A673 (cell line): ENCODE results near the gene SCAF1. TPM values are rescaled to one million over a fixed set of nuclear protein-coding genes. Genes with fewer than 3 reads are reported as not detected.

Experiments used
- BruUV-seq: library from RNA; stranded (reverse); fragments of 400-500 nt; replicated peaks from 2 replicates; lab custom pipeline; 2021; lab: Mats Ljungman, UMichigan
- CTCF ChIA-PET: fragments of 300-600 bp; sonication (Branson Sonifier 250); formaldehyde crosslinking; loops from one replicate; lab custom pipeline; 2022; ENCODE audit warnings: antibody characterized with exemption; lab: Charles Lee
- POLR2A ChIA-PET: fragments of 300-600 bp; sonication (Branson Sonifier 250); formaldehyde crosslinking; loops from one replicate; lab custom pipeline; 2022; ENCODE audit warnings: antibody characterized with exemption; ENCODE audit not compliant: low non-redundant PET; lab: Charles Lee
- DNase-seq: peaks from one replicate; pipeline ENCODE4 v3.0.0-alpha.2; 2015; ENCODE audit warnings: low spot score
- H3K27ac ChIP-seq: fragments of 200-600 bp; sonication (generic); 2 replicates; pipeline ENCODE4 v1.5.1; 2016; ENCODE audit warnings: mixed run types, low read depth, mild to moderate bottlenecking, mixed read lengths, antibody characterized with exemption, low read length; ENCODE audit not compliant: poor library complexity, severe bottlenecking
- H3K27me3 ChIP-seq: fragments of 200-600 bp; sonication (generic); replicated peaks from 2 replicates; pipeline ENCODE4 v1.6.1; 2017; ENCODE audit warnings: mixed run types, low read depth, mild to moderate bottlenecking, mixed read lengths, antibody characterized with exemption, low read length; ENCODE audit not compliant: insufficient read depth, poor library complexity
- H3K36me3 ChIP-seq: fragments of 200-600 bp; sonication (generic); 2 replicates; pipeline ENCODE4 v1.6.1; 2016; ENCODE audit warnings: mixed run types, mild to moderate bottlenecking, mixed read lengths, antibody characterized with exemption, low read length; ENCODE audit not compliant: insufficient read depth, poor library complexity, severe bottlenecking
- H3K4me1 ChIP-seq: fragments of 200-600 bp; sonication (generic); 2 replicates; pipeline ENCODE4 v1.6.1; 2017; ENCODE audit warnings: mixed run types, mild to moderate bottlenecking, mixed read lengths, antibody characterized with exemption, low read length; ENCODE audit not compliant: insufficient read depth, poor library complexity, severe bottlenecking
- H3K4me3 ChIP-seq: fragments of 200-600 bp; sonication (generic); 2 replicates; pipeline ENCODE4 v1.5.1; 2016; ENCODE audit warnings: low read depth, mixed run types, mild to moderate bottlenecking, mixed read lengths, low read length; ENCODE audit not compliant: poor library complexity, severe bottlenecking
- H3K9me3 ChIP-seq: fragments of 200-600 bp; sonication (generic); 2 replicates; pipeline ENCODE4 v1.6.1; 2016; ENCODE audit warnings: mixed run types, low read depth, mild to moderate bottlenecking, mixed read lengths, antibody characterized with exemption, low read length; ENCODE audit not compliant: poor library complexity, severe bottlenecking
- CTCF ChIP-seq: fragments of 300-800, 200-600 bp; sonication (generic); conservative IDR thresholded peaks from 2 replicates; pipeline ENCODE4 v1.5.1; 2017; ENCODE audit warnings: low read depth, mild to moderate bottlenecking, antibody characterized with exemption, low read length, moderate library complexity, mixed read lengths
- EZH2 ChIP-seq: fragments of 200-600 bp; sonication (generic); IDR thresholded peaks from 2 replicates; pipeline ENCODE4 v1.6.1; 2017; ENCODE audit warnings: borderline replicate concordance, low read depth, mild to moderate bottlenecking, mixed read lengths, antibody characterized with exemption, low read length; ENCODE audit not compliant: poor library complexity, severe bottlenecking
- intact Hi-C: fragments of 100-400 bp; cut with micrococcal nuclease; formaldehyde crosslinking; loops from one replicate; pipeline ENCODE4 v1.10.0; 2022; ENCODE audit not compliant: unreplicated experiment
- total RNA-seq: library from RNA; stranded (reverse); gene quantifications from 2 replicates; pipeline ENCODE4 v1.2.3, GENCODE V29; 2021

The SCAF1 gene
- total RNA-seq, 1 experiment from 2014 or later: 98.2 TPM

- no TSS peak for BruUV-seq
- Histone ChIP-seq H3K36me3 (peaks cover 41% of the 10 kb centered on the region), H3K27ac (no peak overlapping the region), H3K4me3 (no peak overlapping the region), H3K4me1 (peaks cover 17% of the 10 kb centered on the region), H3K9me3 (no peaks in the 10 kb centered on the region), H3K27me3 (no peaks in the 10 kb centered on the region)
- ChIA-PET CTCF (no interaction called here), POLR2A (no interaction called here)
- intact Hi-C loops: no loop called here
- DNase-seq: no peak
- TF ChIP-seq CTCF: no peak
- no peak for TF ChIP-seq EZH2
Measured at GRCh38 chr19:49663224-49663623, 21.2 kb downstream of the SCAF1 start.

GRCh38 chr19:49664171-49665035 is 22.4 kb downstream of the SCAF1 start:
- peak overlapping the region; percentile 83 for H3K27ac ChIP-seq
- TF ChIP-seq EZH2 (no peak), CTCF (no peak)
- POLR2A ChIA-PET: interaction anchor here (0.7 kb wide), 1 partner anchor 9 kb away, joined by 4 read pairs; no protein-coding TSS in a partner anchor
- CTCF ChIA-PET: interaction anchor here (0.6 to 1.1 kb wide), 3 partner anchors 11 to 141 kb away, joined by 3 to 5 read pairs (median 3); partner anchors contain the start of gene PRMT1
- H3K9me3 ChIP-seq: no peaks in the 10 kb centered on the region
- H3K4me3 ChIP-seq: peak overlapping the region; percentile 86
- DNase-seq: peak; percentile 89
- peaks cover 35% of the 10 kb centered on the region for H3K36me3 ChIP-seq
- intact Hi-C loops: no loop called here
- peaks cover 17% of the 10 kb centered on the region for H3K4me1 ChIP-seq
- H3K27me3 ChIP-seq: no peaks in the 10 kb centered on the region
- no TSS peak for BruUV-seq

- H3K27me3 ChIP-seq: no peaks in the 10 kb centered on the region
- H3K36me3 ChIP-seq: peaks cover 35% of the 10 kb centered on the region
- BruUV-seq: no TSS peak
- intact Hi-C loops: no loop called here
- POLR2A ChIA-PET: no interaction called here
- no peaks in the 10 kb centered on the region for H3K9me3 ChIP-seq
- peak overlapping the region; percentile 86 for H3K4me3 ChIP-seq
- H3K4me1 ChIP-seq: peaks cover 17% of the 10 kb centered on the region
- no peak for TF ChIP-seq CTCF
- TF ChIP-seq EZH2: no peak
- no peak for DNase-seq
- peak overlapping the region; percentile 83 for H3K27ac ChIP-seq
- CTCF ChIA-PET: interaction anchor here (1.1 kb wide), 1 partner anchor 12 kb away, joined by 3 read pairs; the partner anchor contains the start of gene PRMT1
Measured at GRCh38 chr19:49665036-49665350, 23.0 kb downstream of the SCAF1 start.
